GM13977 (cell line): Measurements from ENCODE around the gene TFDP2.

ENCODE experiments used
- DNase-seq: peaks from one replicate; pipeline ENCODE4 v3.0.0; 2012; ENCODE audit warnings: low spot score
- CTCF ChIP-seq: IDR thresholded peaks from 2 replicates; pipeline ENCODE4 v1.5.1; 2012; ENCODE audit warnings: mild to moderate bottlenecking, control low read depth; ENCODE audit not compliant: insufficient read depth; ENCODE audit errors: extremely low read depth, missing control alignments
- in situ Hi-C: fragments of 300-500 bp; cut with MboI; formaldehyde crosslinking; loops from one replicate; pipeline ENCODE4 v1.12.0; 2022; ENCODE audit warnings: low sequenced_read_pairs, low pct_unique_long_range_greater_than_20kb, mixed read lengths, inconsistent platforms; ENCODE audit not compliant: unreplicated experiment

TFDP2 gene

GRCh38 chr3:141965471-141965870 lies 183.9 kb downstream of the TFDP2 start:
- TF ChIP-seq CTCF: no peak
- in situ Hi-C loops: no loop called here
- no peak for DNase-seq

GRCh38 chr3:141963301-141963700 lies 186.0 kb downstream of the TFDP2 start:
- DNase-seq: no peak
- no peak for TF ChIP-seq CTCF
- in situ Hi-C loops: no loop called here

DNA sequence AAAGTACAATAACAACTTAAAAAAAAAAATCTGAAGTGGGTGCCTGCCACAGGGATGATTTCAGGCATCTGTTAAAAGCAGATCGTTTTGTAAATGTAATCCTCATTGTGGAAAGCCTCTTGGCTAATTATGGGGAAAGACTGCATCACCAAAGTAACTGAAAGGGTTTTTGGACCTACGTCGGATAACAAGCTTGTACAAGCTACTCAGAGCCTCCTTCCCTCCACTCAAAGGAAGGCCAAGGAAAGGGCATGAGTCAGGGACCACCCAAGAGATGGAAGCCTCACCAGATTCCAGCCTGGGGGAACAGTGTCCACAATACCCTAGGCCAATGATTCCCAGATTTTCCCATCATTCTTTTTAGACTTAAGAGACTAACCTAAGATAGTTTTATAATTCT lies 188.6 kb downstream of the TFDP2 start:
- no peak for TF ChIP-seq CTCF
- in situ Hi-C loops: no loop called here
- DNase-seq: no peak

- in situ Hi-C loops: no loop called here
- TF ChIP-seq CTCF: no peak
- DNase-seq: no peak
Measured at GRCh38 chr3:141959589-141960554, 189.5 kb downstream of the TFDP2 start.

DNA sequence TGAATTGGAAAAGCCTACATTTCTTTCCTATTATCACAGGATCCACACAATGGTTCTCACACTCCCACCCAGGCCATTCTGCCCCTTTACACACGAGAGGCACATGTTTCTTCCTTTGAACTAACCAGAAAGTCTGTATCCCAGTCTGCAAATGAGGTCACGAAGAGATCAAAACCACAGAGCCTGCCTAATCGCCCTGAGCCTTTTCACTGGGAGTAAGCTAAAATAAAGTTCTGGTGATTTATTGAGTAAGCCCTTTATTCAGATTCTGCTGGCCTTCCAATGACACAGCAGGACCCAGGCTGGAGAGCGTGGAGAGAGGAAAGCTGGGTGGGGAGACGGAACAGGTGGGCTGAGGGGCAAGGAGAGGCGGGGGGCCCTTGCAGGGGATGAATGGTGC lies 194.2 kb downstream of the TFDP2 start:
- in situ Hi-C loops: no loop called here
- no peak for DNase-seq

GRCh38 chr3:141952611-141953010 lies 196.7 kb downstream of the TFDP2 start:
- in situ Hi-C loops: no loop called here
- no peak for TF ChIP-seq CTCF
- no peak for DNase-seq

More for the DNA sequence above, 194.2 kb downstream of the TFDP2 start:
- TF ChIP-seq CTCF: no peak
